Measurements from ENCODE around the gene ITGB2. TPM values are rescaled to one million over a fixed set of nuclear protein-coding genes. Genes with fewer than 3 reads are reported as not detected.

The ITGB2 gene
- total RNA-seq, 1 donor from 2014 or later, result 0.91 TPM

DNA sequence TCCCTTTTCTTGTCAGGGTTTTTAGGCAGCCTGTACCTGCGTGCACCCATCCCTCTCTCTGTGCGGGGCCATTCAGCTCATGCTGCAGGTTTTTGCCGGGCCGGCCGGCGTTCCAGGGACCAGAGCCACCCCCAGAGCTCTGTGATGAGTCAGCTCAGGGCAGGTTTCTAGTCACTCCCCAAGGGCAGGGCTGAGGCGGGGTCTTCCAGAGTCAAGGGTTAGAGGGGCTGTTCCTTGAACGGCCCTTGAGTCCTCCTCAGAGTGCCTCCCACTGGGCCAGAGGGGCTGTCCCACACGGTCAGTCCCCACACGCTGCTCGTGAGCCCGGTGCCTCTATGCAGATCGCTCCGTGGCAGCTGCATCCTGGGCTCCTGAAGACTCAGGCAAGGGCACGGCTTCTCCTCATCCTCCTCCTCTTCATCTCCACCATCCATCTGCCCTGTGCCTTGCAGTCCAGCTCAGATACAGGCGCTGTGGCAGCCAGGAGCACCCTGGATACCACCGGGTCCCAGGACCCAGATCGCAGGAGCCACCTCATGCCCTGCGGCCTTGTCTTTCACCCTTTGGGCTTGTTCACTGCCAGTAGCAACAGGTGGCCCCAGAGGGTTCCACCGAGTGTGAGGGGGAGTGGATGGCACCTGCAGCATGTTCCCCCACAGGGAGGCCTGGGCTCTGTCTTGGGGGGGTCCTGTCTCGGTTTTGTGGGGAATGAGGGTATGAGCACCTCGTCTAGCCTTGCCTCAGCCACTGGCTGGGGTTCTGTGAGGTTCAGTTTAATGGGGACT is 36.5 kb upstream of the ITGB2 start:
- DNase-seq, result peak; percentile 22
- TF ChIP-seq, protein P1, sequence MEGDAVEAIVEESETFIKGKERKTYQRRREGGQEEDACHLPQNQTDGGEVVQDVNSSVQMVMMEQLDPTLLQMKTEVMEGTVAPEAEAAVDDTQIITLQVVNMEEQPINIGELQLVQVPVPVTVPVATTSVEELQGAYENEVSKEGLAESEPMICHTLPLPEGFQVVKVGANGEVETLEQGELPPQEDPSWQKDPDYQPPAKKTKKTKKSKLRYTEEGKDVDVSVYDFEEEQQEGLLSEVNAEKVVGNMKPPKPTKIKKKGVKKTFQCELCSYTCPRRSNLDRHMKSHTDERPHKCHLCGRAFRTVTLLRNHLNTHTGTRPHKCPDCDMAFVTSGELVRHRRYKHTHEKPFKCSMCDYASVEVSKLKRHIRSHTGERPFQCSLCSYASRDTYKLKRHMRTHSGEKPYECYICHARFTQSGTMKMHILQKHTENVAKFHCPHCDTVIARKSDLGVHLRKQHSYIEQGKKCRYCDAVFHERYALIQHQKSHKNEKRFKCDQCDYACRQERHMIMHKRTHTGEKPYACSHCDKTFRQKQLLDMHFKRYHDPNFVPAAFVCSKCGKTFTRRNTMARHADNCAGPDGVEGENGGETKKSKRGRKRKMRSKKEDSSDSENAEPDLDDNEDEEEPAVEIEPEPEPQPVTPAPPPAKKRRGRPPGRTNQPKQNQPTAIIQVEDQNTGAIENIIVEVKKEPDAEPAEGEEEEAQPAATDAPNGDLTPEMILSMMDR (IDR thresholded peaks at IDR 0.05; ENCODE audit: partially characterized antibody, unreplicated experiment), result no peak
- Mint-ChIP-seq H3K4me1 (ENCODE audit: low read depth, unreplicated experiment) (peaks cover 27% of the 10 kb centered on the region), H3K4me3 (ENCODE audit: unreplicated experiment) (no peak overlapping the region), H3K9me3 (ENCODE audit: unreplicated experiment) (peaks cover 11% of the 10 kb centered on the region), H3K27ac (ENCODE audit: unreplicated experiment) (no peak overlapping the region), H3K36me3 (ENCODE audit: unreplicated experiment) (no peaks in the 10 kb centered on the region), H3K27me3 (ENCODE audit: unreplicated experiment) (peaks cover 7% of the 10 kb centered on the region)

DNA sequence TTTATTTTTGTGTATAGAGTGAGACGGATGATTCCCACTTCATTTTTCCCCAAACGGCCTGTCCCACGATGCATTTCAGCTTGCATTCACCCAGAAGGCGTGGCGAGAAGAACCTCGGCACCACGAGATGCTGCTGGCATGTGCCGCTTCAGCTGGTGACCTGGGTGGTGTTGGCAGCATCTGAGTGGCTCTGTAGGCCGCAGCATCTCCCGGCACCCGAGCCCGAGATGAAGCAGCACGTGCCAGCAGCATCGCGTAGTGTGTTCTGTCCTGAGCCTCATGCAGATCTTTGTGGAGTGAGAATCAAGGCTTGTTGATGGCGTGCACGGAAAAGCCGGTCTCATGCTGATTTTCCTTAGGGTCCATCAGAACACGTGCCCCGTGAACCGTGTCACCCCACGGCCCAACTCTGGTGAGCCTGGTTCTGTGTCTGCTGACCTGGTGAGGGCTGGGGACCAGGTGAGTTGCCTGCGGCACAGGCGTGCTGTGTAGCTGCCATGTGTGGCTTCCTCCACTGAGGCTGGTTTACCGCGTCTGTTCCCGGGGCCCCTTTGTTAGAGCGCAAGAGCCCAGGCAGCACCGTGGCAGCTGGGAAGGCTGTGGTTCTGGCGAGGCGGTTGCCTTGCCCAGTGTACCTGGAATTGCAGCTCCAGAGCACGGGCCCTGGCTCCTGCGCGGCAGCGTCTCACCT is 35.8 kb upstream of the ITGB2 start:
- peaks cover 21% of the 10 kb centered on the region for H3K4me1 Mint-ChIP-seq (ENCODE audit: low read depth, unreplicated experiment)
- H3K4me3 Mint-ChIP-seq (ENCODE audit: unreplicated experiment), result no peak overlapping the region
- peaks cover 11% of the 10 kb centered on the region for H3K9me3 Mint-ChIP-seq (ENCODE audit: unreplicated experiment)
- TF ChIP-seq, protein P1 (IDR thresholded peaks at IDR 0.05; ENCODE audit: partially characterized antibody, unreplicated experiment), result no peak
- H3K36me3 Mint-ChIP-seq (ENCODE audit: unreplicated experiment), result no peaks in the 10 kb centered on the region
- DNase-seq, result no peak
- H3K27ac Mint-ChIP-seq (ENCODE audit: unreplicated experiment), result peak overlapping the region; percentile 89
- H3K27me3 Mint-ChIP-seq (ENCODE audit: unreplicated experiment), result peaks cover 9% of the 10 kb centered on the region

DNA sequence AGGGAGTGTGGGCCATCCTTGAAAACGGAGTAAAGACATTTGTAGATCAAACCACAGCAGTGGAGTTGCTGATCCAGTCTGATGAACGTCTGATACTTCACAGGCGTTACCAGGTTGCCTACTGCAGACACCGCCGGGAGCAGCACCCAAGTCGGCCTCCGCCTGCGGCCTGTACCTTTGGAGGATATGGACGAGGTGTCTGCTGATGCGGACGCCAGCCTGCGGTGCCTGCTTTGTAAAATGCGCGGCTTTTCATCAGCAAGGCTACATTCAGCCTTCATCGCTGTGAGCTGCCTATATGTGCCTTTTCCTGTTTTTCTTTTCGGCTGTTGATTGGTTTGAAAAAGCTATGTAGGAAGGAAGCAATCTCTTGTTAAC is 35.1 kb upstream of the ITGB2 start:
- peaks cover 11% of the 10 kb centered on the region for H3K9me3 Mint-ChIP-seq (ENCODE audit: unreplicated experiment)
- H3K4me1 Mint-ChIP-seq (ENCODE audit: low read depth, unreplicated experiment), result peaks cover 21% of the 10 kb centered on the region
- no peaks in the 10 kb centered on the region for H3K36me3 Mint-ChIP-seq (ENCODE audit: unreplicated experiment)
- peak overlapping the region; percentile 89 for H3K27ac Mint-ChIP-seq (ENCODE audit: unreplicated experiment)
- peak; percentile 24 for DNase-seq
- H3K4me3 Mint-ChIP-seq (ENCODE audit: unreplicated experiment), result peak overlapping the region; percentile 60
- H3K27me3 Mint-ChIP-seq (ENCODE audit: unreplicated experiment), result peaks cover 9% of the 10 kb centered on the region
- TF ChIP-seq, protein P1 (IDR thresholded peaks at IDR 0.05; ENCODE audit: partially characterized antibody, unreplicated experiment), result no peak

DNA sequence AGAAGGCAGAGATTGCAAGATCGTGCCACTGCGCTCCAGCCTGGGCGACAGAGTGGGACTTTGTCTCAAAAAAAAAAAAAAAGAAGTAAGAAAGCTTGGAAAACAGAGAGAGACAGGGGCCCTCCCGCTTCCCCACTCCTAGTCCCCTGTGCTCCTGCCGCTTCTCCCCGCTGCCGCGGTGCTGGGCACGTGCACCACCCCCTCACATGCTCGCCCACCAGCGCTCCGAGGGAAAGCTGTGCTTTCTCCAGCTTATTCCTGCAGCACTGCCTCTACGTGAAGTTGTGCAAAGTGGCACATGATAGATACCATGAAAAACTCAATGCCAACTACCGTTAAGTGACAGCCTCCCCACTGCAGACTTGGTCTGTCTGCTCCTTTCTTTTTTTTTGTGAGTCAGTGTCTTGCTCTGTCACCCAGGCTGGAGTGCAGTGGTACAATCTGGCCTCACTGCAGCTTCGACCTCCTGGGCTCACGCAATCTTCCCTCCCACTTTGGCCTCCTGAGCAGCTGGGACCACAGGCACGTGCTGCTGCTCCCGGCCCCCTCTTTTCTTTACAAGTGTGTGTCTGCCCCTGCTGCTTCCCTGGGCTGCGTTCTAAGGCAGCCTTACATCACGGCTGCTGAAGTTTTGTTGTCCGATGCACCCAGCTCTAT is 34.6 kb upstream of the ITGB2 start:
- peak; percentile 59 for DNase-seq
- peak overlapping the region; percentile 89 for H3K27ac Mint-ChIP-seq (ENCODE audit: unreplicated experiment)
- peaks cover 9% of the 10 kb centered on the region for H3K27me3 Mint-ChIP-seq (ENCODE audit: unreplicated experiment)
- peaks cover 21% of the 10 kb centered on the region for H3K4me1 Mint-ChIP-seq (ENCODE audit: low read depth, unreplicated experiment)
- H3K4me3 Mint-ChIP-seq (ENCODE audit: unreplicated experiment), result peak overlapping the region; percentile 60
- no peaks in the 10 kb centered on the region for H3K36me3 Mint-ChIP-seq (ENCODE audit: unreplicated experiment)
- TF ChIP-seq, protein P1 (IDR thresholded peaks at IDR 0.05; ENCODE audit: partially characterized antibody, unreplicated experiment), result no peak
- peaks cover 11% of the 10 kb centered on the region for H3K9me3 Mint-ChIP-seq (ENCODE audit: unreplicated experiment)

Data from glutamatergic neuron (in vitro differentiated cells).